CD8-positive, alpha-beta memory T cell (primary cell): Measurements from ENCODE around the gene ST8SIA6. TPM values are rescaled to one million over a fixed set of nuclear protein-coding genes. Genes with fewer than 3 reads are reported as not detected.
A peak's percentile ranks its signal among the peaks of the same experiment; 100 is the strongest.
"Not testable (repeated sequence)": the region's sequence is repeated elsewhere in the genome, so short reads cannot be mapped to it uniquely, and the experiment has no call there.

ENCODE experiments used
- CTCF ChIA-PET: fragments of 350-600 bp; sonication (Branson Sonifier 250); formaldehyde crosslinking; loops from one replicate; lab custom pipeline; 2021; ENCODE audit warnings: antibody characterized with exemption; lab: Charles Lee
- POLR2A ChIA-PET: fragments of 350-600 bp; sonication (Branson Sonifier 250); formaldehyde crosslinking; loops from one replicate; lab custom pipeline; 2021; ENCODE audit warnings: antibody characterized with exemption; lab: Charles Lee
- DNase-seq, 5 donors: peaks; one replicate each; pipeline versions ENCODE4 v3.0.0 to v3.0.0-alpha.2; 2020 to 2022; ENCODE audit warnings: mixed read lengths in 1 of 5
- H3K27ac ChIP-seq: one replicate; pipeline ENCODE4 v1.7.0; 2013; ENCODE audit warnings: low read depth, mild to moderate bottlenecking, low read length, moderate library complexity
- H3K27me3 ChIP-seq: 2 replicates; pipeline ENCODE4 v1.7.0; 2013; ENCODE audit warnings: low read length, mild to moderate bottlenecking; ENCODE audit not compliant: insufficient read depth, poor library complexity, severe bottlenecking
- H3K36me3 ChIP-seq: 2 replicates; pipeline ENCODE4 v1.7.0; 2013; ENCODE audit warnings: mild to moderate bottlenecking, low read length, moderate library complexity; ENCODE audit not compliant: insufficient read depth
- H3K4me1 ChIP-seq: 2 replicates; pipeline ENCODE4 v1.7.0; 2013; ENCODE audit warnings: mild to moderate bottlenecking, low read length, moderate library complexity; ENCODE audit not compliant: insufficient read depth
- H3K4me3 ChIP-seq: 2 replicates; pipeline ENCODE4 v1.7.0; 2013; ENCODE audit warnings: mild to moderate bottlenecking, low read length
- H3K9me3 ChIP-seq: 2 replicates; pipeline ENCODE4 v1.7.0; 2013; ENCODE audit warnings: mild to moderate bottlenecking, low read length
- H3K27ac Mint-ChIP-seq, 8 donors: one replicate each; pipeline ENCODE4 v1.8.0; 2020 to 2021; ENCODE audit warnings: mixed read lengths in 8 of 8, mild to moderate bottlenecking in 6 of 8, inconsistent platforms in 3 of 8, moderate library complexity in 3 of 8
- H3K27me3 Mint-ChIP-seq, 2 donors: one replicate each; pipeline ENCODE4 v1.8.0; 2020 to 2021; ENCODE audit warnings: mixed read lengths in 2 of 2, mild to moderate bottlenecking in 1 of 2, moderate library complexity in 1 of 2
- H3K36me3 Mint-ChIP-seq, 3 donors: one replicate each; pipeline ENCODE4 v1.8.0; 2020 to 2021; ENCODE audit warnings: mixed read lengths in 3 of 3, inconsistent platforms in 1 of 3, mild to moderate bottlenecking in 1 of 3
- H3K4me1 Mint-ChIP-seq, 3 donors: one replicate each; pipeline ENCODE4 v1.8.0; 2020 to 2021; ENCODE audit warnings: mixed read lengths in 3 of 3, inconsistent platforms in 1 of 3, mild to moderate bottlenecking in 1 of 3
- H3K4me3 Mint-ChIP-seq, 7 donors: one replicate each; pipeline ENCODE4 v1.8.0; 2020 to 2021; ENCODE audit warnings: mixed read lengths in 7 of 7, mild to moderate bottlenecking in 6 of 7, moderate library complexity in 4 of 7, inconsistent platforms in 2 of 7
- H3K9me3 Mint-ChIP-seq, 5 donors: one replicate each; pipeline ENCODE4 v1.8.0; 2020 to 2022; ENCODE audit warnings: mixed read lengths in 5 of 5, mild to moderate bottlenecking in 3 of 5, moderate library complexity in 2 of 5, inconsistent platforms in 1 of 5
- polyA plus RNA-seq: library from polyadenylated mRNA; unstranded; fragments of 300-500 nt; fragmentation: Illumina TruSeq; gene quantifications from one replicate; pipeline ENCODE4 v1.2.3, GENCODE V29; 2021
- total RNA-seq, 2 experiments: library from RNA; stranded (reverse); gene quantifications; one replicate each; pipeline ENCODE4 v1.2.3, GENCODE V29; 2021

ST8SIA6 gene
- total and polyA plus RNA-seq, 3 experiments from 2014 or later = 1.9 TPM; not detected in 2

DNA sequence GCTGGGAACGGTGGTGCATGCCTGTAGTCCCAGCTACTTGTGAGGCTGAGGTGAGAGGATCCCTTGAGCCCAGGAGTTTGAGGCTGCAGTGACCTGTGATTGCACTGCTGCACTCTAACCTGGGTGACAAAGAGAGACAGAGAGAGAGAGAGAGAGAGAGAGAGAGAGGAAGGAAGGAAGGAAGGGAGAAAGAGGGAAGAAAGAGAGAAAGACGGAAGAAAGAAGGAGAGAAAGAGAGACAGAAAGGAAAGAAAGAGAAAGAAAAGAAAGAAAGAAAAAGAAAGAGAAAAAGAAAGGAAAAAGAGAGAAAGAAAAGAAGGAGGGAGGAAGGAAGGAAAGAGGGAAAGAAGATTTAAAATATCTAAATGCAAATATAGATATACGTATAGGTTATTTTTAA is 132.4 kb downstream of the ST8SIA6 start:
- H3K9me3 Mint-ChIP-seq, H3K36me3 ChIP-seq, POLR2A ChIA-PET, H3K4me1 Mint-ChIP-seq, CTCF ChIA-PET, H3K27me3 ChIP-seq, H3K4me3 ChIP-seq, H3K27ac Mint-ChIP-seq, H3K36me3 Mint-ChIP-seq, H3K4me3 Mint-ChIP-seq, H3K27ac ChIP-seq, H3K4me1 ChIP-seq, DNase-seq, H3K9me3 ChIP-seq: not testable (repeated sequence)
- peaks cover 7 to 12% of the 10 kb centered on the region in 2 donors for H3K27me3 Mint-ChIP-seq

DNA sequence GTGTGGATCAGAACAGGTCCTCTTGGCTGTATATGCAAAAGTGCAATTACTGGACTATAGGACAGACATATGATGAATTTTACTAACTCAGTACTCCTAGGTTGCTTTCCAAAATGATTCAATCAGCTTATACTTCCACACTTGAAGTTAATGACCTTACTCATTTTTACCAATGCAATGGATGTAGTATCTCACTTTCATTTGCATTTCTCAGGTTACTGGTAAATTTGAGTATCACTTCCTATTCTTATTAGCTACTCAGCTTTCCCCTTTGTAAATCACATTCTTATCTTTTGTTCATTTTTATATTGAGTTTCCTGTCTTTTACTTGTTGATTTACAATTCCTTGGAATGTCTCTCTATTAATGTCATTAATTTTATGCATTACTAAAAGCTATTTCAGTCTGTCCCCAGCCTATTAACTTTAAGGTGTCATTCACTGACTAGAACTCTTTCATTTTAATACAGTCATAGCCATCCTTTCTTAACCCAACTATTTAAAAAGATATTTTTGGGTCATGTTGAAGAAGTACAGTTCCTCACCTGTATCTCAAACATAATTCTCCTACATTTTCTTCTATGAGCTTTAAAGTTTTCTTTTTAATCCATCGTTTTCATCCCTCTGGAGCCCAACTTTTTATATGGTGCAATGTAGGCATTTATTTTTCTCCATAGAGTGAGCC is 137.8 kb downstream of the ST8SIA6 start:
- Mint-ChIP-seq H3K27ac (no peak overlapping the region), H3K4me3 (no peak overlapping the region), H3K9me3 (no peaks in the 10 kb centered on the region), H3K4me1 (no peaks in the 10 kb centered on the region), H3K27me3 (peaks cover 12 to 18% of the 10 kb centered on the region in 2 donors), H3K36me3 (no peaks in the 10 kb centered on the region)
- Histone ChIP-seq H3K36me3 (no peaks in the 10 kb centered on the region), H3K27me3 (no peaks in the 10 kb centered on the region), H3K4me3 (no peak overlapping the region), H3K27ac (no peak overlapping the region), H3K4me1 (no peaks in the 10 kb centered on the region), H3K9me3 (no peaks in the 10 kb centered on the region)
- POLR2A ChIA-PET = no interaction called here
- no peak for DNase-seq
- CTCF ChIA-PET = no interaction called here

DNA sequence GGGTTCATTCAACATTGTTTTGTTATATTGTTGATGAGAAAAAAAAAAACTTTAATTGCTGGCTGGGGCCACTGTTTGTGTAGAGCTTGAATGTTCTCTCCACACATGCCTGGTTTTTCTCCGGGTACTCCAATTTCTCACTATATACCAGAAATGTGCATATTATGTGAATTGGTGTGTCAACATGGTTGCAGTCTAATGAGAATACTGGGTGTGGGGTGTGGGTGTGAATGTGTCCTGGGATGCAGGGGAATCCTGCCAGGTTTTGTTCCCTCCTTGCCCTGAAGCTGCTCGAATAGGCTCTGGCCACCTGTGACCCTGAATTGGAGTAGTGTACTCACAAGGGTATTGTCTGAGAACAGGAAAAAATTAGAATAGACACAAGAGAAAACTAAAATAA is 145.0 kb downstream of the ST8SIA6 start:
- H3K4me1 Mint-ChIP-seq = no peaks in the 10 kb centered on the region
- H3K9me3 Mint-ChIP-seq = peaks cover 0 to 2% (median 0%) of the 10 kb centered on the region in 5 donors
- no peak for DNase-seq
- H3K4me3 Mint-ChIP-seq = no peak overlapping the region
- H3K4me3 ChIP-seq = no peak overlapping the region
- peaks cover 5% of the 10 kb centered on the region for H3K27me3 ChIP-seq
- H3K9me3 ChIP-seq = no peaks in the 10 kb centered on the region
- no peaks in the 10 kb centered on the region for H3K36me3 ChIP-seq
- CTCF ChIA-PET = no interaction called here
- H3K27ac ChIP-seq = no peak overlapping the region
- H3K27me3 Mint-ChIP-seq = peaks cover 23 to 52% of the 10 kb centered on the region in 2 donors
- no peaks in the 10 kb centered on the region for H3K4me1 ChIP-seq
- H3K36me3 Mint-ChIP-seq = no peaks in the 10 kb centered on the region
- no peak overlapping the region for H3K27ac Mint-ChIP-seq
- POLR2A ChIA-PET = no interaction called here

DNA sequence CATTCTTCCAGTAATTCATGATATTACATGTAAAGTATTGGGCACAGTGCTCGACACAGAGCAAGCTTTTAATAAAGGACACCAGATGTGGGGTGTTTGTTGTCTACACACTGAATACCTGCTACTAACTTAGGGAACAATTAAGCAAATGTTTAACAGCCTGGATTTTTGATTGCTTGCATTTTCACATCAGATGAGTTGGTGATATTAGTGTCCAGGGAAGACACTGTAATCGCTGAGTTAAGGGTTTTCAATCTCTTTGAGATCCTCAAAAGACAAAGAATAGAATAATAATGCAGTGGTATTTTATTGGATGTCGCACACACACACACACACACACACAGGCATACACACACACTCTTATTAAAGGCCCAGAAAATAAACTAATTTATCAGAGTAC is 147.3 kb downstream of the ST8SIA6 start:
- Mint-ChIP-seq H3K9me3 (peaks cover 0 to 2% (median 0%) of the 10 kb centered on the region in 5 donors), H3K36me3 (no peaks in the 10 kb centered on the region), H3K27me3 (peaks cover 18 to 51% of the 10 kb centered on the region in 2 donors), H3K4me1 (no peaks in the 10 kb centered on the region), H3K27ac (no peak overlapping the region), H3K4me3 (no peak overlapping the region)
- H3K9me3 ChIP-seq = no peaks in the 10 kb centered on the region
- no peak overlapping the region for H3K4me3 ChIP-seq
- H3K27ac ChIP-seq = no peak overlapping the region
- H3K36me3 ChIP-seq = no peaks in the 10 kb centered on the region
- ChIA-PET CTCF (no interaction called here), POLR2A (no interaction called here)
- H3K4me1 ChIP-seq = no peaks in the 10 kb centered on the region
- DNase-seq = no peak
- H3K27me3 ChIP-seq = peaks cover 13% of the 10 kb centered on the region

DNA sequence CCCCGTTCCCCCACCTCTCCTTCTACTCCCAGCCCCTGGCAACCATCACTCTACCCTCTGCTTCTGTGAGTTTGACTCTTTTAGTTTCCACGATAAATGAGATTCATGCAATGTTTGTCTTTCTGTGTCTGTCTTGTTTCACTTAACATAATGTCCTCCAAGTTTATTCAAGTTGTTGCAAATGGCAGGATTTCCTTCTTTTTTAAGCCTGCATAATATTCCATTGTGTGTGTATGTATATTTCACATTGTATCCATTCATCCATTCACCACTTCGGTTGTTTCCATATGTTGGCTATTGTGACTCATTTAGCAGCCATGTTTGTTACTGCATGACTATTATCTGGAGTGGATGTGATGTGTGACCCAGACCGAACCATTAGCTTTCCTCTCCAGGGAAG is 162.0 kb downstream of the ST8SIA6 start:
- no peaks in the 10 kb centered on the region for H3K9me3 ChIP-seq
- no peak overlapping the region for H3K4me3 ChIP-seq
- no peaks in the 10 kb centered on the region for H3K36me3 ChIP-seq
- CTCF ChIA-PET = no interaction called here
- no peak overlapping the region for H3K4me3 Mint-ChIP-seq
- H3K9me3 Mint-ChIP-seq = no peaks in the 10 kb centered on the region
- H3K4me1 Mint-ChIP-seq = no peaks in the 10 kb centered on the region
- no peak for DNase-seq
- H3K27ac ChIP-seq = no peak overlapping the region
- peaks cover 16 to 53% of the 10 kb centered on the region in 2 donors for H3K27me3 Mint-ChIP-seq
- no peaks in the 10 kb centered on the region for H3K27me3 ChIP-seq
- H3K4me1 ChIP-seq = no peaks in the 10 kb centered on the region
- H3K27ac Mint-ChIP-seq = peak overlapping the region in 1 of 8 donors; percentile 34
- POLR2A ChIA-PET = no interaction called here
- no peaks in the 10 kb centered on the region for H3K36me3 Mint-ChIP-seq

DNA sequence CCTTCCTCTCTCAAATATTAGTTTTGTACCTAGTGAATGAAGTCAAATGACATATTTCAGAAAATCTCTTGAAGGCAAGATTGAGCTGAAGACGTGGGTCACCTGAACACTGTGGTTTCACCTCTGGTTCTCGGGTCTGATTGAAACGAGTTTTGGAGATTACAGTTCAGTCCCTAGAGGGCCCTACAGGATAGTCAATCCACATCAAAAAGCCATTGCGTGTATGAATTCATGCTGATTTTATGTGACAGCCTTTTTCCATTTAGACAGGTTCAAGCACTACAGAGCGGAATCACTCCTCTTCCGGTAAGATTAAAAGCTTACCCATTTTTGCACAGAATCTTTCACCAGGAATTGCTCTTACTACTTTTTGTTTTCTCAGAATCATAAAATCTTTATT is 164.2 kb downstream of the ST8SIA6 start:
- no peaks in the 10 kb centered on the region for H3K27me3 ChIP-seq
- ChIA-PET CTCF (interaction anchor here (1.0 to 1.5 kb wide), 2 partner anchors 9 to 142 kb away, joined by 3 read pairs; no protein-coding TSS in a partner anchor), POLR2A (no interaction called here)
- H3K9me3 Mint-ChIP-seq = peaks cover 0 to 3% (median 0%) of the 10 kb centered on the region in 5 donors
- no peaks in the 10 kb centered on the region for H3K9me3 ChIP-seq
- H3K4me1 Mint-ChIP-seq = no peaks in the 10 kb centered on the region
- H3K27me3 Mint-ChIP-seq = peaks cover 18 to 47% of the 10 kb centered on the region in 2 donors
- peak in 1 of 5 donors; percentile 24 for DNase-seq
- no peaks in the 10 kb centered on the region for H3K36me3 Mint-ChIP-seq
- no peak overlapping the region for H3K4me3 Mint-ChIP-seq
- no peak overlapping the region for H3K27ac ChIP-seq
- no peaks in the 10 kb centered on the region for H3K4me1 ChIP-seq
- H3K27ac Mint-ChIP-seq = no peak overlapping the region
- H3K36me3 ChIP-seq = no peaks in the 10 kb centered on the region
- no peak overlapping the region for H3K4me3 ChIP-seq

DNA sequence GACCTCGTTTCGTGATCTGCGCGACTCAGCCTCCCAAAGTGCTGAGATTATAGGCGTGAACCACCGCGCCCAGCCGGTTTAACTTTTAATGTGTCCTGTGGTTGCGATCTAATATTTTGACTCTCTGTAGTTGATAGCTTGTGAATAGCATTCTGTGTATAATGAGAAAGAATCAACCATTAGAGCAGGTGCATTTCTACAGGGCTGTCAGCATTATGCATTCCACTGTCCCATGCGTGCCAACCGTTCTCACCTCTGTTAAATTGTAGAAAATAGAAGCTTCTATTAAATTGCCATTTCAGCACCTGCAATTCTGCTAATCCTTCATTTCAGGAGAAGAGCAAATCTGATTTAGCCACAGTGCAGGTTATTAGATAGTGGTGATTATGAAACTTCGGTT is 164.6 kb downstream of the ST8SIA6 start:
- Mint-ChIP-seq H3K27me3 (peaks cover 14 to 44% of the 10 kb centered on the region in 2 donors), H3K27ac (no peak overlapping the region), H3K4me3 (no peak overlapping the region), H3K4me1 (no peaks in the 10 kb centered on the region), H3K36me3 (no peaks in the 10 kb centered on the region), H3K9me3 (peaks cover 0 to 3% (median 0%) of the 10 kb centered on the region in 5 donors)
- ChIA-PET POLR2A (no interaction called here), CTCF (interaction anchor here (1.0 to 1.5 kb wide), 2 partner anchors 9 to 142 kb away, joined by 3 read pairs; no protein-coding TSS in a partner anchor)
- Histone ChIP-seq H3K4me1 (no peaks in the 10 kb centered on the region), H3K27ac (no peak overlapping the region), H3K27me3 (no peaks in the 10 kb centered on the region), H3K36me3 (no peaks in the 10 kb centered on the region), H3K4me3 (no peak overlapping the region), H3K9me3 (no peaks in the 10 kb centered on the region)
- no peak for DNase-seq

DNA sequence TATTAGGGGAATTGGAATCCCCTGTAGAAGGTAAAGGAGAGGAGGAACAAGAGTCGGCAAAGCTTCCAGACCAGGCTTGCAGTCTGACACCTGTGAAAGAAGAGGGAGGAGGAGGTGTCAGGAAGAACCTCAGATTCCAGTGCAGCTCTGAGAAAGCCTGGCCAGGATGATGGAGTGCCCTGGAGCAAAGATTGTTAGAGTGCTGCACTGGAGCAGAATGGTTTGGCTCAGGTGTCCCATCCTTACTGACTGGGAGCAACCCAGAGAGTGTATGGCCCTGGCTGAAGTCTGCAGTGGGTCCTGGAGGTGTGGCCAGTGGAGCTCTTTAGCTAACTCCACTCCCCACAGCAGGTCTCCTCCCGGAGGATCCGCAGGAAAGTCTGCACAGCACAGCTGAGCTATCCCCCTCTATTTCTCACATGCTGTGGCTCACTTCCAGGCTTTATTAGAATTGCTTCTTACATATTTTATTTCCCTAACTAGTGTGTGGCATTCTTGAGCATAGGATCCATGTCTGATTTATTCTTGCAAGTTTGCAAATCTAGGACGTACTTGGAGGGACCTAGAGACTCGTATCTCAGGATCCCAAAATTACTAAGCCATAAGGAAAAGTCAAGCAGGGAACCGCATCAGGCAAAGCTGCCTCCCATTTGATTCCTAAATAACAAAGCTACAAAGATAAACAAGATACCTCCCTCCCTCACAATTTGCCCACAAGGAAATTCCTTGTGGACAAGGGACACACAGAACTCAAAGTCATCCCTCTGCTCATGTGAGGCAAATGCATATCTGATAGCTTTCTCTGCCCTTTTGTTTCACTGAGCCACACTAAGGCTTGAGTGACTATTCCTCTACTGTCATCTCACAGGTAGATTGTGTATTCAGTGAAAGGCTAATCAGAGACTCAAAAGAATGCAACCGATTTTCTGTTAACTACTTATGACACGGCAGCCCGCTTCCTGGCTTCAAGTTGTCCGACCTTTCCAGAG is 167.5 kb downstream of the ST8SIA6 start:
- no peak overlapping the region for H3K4me3 Mint-ChIP-seq
- no peak overlapping the region for H3K27ac Mint-ChIP-seq
- ChIA-PET POLR2A (no interaction called here), CTCF (no interaction called here)
- Histone ChIP-seq H3K27me3 (no peaks in the 10 kb centered on the region), H3K36me3 (no peaks in the 10 kb centered on the region), H3K4me1 (no peaks in the 10 kb centered on the region), H3K9me3 (no peaks in the 10 kb centered on the region), H3K4me3 (no peak overlapping the region), H3K27ac (no peak overlapping the region)
- H3K9me3 Mint-ChIP-seq = peaks cover 3 to 10% (median 6%) of the 10 kb centered on the region in 5 donors
- peaks cover 14 to 29% of the 10 kb centered on the region in 2 donors for H3K27me3 Mint-ChIP-seq
- DNase-seq = no peak
- H3K36me3 Mint-ChIP-seq = peaks cover 0 to 4% (median 0%) of the 10 kb centered on the region in 3 donors
- no peaks in the 10 kb centered on the region for H3K4me1 Mint-ChIP-seq
